HG02588 (cell line): ENCODE data around the gene DIDO1.
"Not testable (repeated sequence)": the region's sequence is repeated elsewhere in the genome, so short reads cannot be mapped to it uniquely, and the experiment has no call there.

ENCODE experiments used
- ATAC-seq: cut with Tn5 transposase; IDR thresholded peaks from one replicate; pipeline ENCODE4 v1.9.1; 2021; ENCODE audit warnings: mild to moderate bottlenecking, moderate library complexity; ENCODE audit not compliant: unreplicated experiment

Gene DIDO1

GRCh38 chr20:62860391-62860923 is 65.8 kb downstream of the DIDO1 start:
- no peak for ATAC-seq

DNA sequence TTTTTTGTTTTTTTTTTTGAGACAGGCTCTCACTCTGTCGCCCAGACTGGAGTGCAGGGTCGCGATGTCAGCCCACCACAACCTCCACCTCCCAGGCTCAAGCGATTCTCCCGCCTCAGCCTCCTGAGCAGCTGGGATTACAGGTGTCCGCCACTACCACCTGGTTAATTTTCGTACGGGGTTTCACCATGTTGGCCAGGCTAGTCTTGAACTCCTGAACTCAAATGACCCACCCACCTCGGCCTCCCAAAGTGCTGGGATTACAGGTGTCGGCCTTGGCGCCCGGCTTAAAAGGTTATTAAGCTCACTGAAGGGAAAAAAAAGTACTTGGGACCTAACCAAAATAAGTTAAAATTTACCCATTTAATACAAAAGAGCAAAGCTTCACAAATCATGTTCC is 66.6 kb downstream of the DIDO1 start:
- ATAC-seq: no peak

GRCh38 chr20:62858058-62858830 is 68.1 kb downstream of the DIDO1 start:
- no peak for ATAC-seq

DNA sequence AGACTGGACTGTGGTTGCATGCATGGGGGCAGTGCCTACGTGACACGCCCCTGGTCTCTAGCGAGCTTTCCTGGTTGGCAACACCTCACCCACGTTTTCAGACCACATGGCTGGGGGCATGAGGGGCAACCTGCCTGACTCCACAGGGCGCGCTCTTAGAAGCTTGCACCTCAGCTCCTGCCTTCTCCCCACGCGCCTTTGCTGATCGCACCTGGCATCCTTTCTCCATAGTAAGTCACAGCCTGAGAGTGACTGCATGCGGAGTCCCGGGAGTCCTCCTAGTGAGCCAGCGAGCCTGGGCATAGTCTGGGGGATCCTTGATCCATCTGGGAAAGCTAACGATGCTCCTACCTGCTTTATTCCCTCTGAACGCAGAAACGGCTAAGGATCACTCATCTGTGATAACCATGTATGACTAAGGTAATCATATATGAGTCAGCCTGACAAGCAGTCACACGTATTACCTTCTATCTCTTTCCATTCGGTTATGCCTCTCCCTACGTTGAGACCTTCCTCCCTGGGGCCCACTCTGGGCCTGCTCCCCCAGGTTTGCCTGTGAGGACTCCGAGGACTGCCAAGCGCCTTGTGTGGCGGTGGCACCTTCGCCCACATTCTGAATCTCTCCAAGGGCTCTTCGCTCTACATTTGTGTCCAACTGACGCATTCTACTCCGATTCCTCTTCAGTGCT is 69.2 kb downstream of the DIDO1 start:
- no peak for ATAC-seq

- no peak for ATAC-seq
These were observed 71.2 kb downstream of the DIDO1 start for GRCh38 chr20:62855120-62855519.

DNA sequence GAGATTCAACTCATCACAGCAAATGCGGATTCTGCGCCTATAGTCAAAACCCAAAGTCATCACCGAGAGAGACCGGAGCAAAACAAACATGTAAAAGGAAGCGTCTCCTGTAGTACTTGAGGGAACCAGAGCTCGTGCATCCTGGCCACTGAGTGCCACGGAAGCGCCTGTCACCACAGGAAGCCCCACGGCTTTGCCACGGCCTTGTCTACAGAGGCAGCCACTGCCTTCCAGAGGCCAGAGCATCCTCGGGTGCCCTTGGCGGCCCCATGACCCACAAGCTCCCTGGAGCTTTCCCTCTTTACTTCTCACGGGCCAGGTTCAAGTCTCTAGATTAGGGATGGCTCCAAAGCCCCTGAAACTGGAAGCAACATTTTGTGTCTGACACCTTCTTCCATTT is 72.2 kb downstream of the DIDO1 start:
- no peak for ATAC-seq

- not testable (repeated sequence) for ATAC-seq
These were observed 73.0 kb downstream of the DIDO1 start for GRCh38 chr20:62853304-62853703.

GRCh38 chr20:62852841-62853240 is 73.5 kb downstream of the DIDO1 start:
- no peak for ATAC-seq

DNA sequence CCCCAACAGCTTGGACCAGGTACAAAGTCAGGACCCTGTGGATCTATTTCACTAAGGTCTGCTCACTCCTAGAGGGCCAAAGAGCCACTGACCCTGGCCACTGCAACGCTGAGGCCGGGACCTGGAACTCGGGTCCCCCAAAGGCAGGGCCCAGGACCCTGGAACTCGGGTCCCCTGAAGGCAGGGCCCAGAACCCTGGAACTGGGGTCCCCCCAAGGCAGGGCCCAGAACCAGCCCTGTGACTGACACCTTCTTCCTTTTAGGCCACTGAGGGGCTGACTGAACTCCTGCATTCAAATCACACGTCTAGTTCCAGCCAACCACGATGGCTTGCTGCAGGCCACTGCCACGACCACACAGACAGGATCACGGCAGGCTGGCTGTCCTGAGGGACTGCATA is 74.1 kb downstream of the DIDO1 start:
- ATAC-seq: no peak

- no peak for ATAC-seq
These were observed 75.9 kb downstream of the DIDO1 start for GRCh38 chr20:62850333-62850974.

GRCh38 chr20:62849431-62849830 is 76.9 kb downstream of the DIDO1 start:
- ATAC-seq: no peak

- not testable (repeated sequence) for ATAC-seq
These were observed 77.4 kb downstream of the DIDO1 start for GRCh38 chr20:62848917-62849316.

DNA sequence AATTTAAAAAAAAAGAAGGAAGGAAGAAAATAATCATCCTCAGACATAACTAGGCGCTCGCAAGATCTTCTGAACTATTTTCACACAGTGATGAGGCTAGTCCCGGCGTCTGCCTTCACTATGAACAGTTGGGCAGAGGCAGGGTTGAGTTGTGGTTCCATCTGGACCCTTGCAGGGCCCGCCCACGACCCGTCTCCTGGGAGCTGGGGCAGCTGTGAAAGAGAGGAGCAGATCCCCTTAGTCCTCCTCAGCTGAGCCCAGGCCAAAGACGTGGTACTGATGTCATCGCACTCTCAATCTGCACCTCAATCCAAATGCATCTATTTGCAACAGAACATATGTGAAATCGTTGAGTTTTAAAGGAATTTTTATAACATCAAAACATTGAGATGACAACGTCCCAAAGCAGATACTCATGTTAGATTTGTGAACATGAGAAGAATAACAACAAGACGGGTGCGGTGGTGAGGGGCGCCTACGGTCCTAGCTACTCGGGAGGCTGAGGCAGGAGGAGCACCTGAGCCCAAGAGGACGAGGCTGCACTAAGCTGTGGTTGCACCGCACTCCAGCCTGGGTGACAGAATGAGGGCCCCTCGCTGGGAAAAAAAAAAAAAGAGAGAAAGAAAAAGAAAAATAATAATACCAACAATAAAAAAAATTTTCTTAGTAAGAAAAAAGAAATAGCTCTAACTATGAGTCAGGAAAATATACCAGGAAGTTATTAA is 80.0 kb downstream of the DIDO1 start:
- ATAC-seq: no peak

DNA sequence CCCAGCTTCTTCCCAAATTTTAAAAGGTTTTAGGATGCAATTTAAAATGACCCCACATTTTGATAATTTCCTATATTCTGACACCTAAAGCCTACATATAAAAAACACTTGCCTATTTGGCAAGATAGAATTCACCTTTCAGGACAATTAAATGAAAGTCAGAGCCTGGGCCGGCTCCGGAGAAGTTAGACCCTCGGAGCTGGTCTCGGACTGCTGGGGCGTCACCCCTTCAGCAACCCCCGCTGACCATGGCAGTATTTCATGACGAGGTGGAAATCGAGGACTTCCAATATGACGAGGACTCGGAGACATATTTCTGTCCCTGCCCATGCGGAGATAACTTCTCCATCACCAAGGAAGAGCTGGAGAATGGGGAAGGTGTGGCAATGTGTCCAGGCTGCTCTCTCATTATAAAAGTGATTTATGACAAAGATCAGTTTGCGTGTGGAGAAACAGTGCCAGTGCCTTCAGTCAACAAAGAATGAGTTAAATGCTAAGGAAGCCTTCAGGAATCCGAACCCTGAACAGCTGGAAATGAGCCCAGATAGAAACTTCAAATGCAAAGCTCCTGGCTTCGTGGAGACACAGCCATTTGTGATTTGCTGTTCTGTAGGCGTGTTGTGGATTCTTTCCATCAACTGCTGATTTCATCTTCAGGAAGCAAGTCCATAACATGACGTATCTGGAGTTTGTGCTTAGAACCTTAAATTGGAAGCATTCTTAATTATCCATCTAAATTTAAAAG is 80.7 kb downstream of the DIDO1 start:
- no peak for ATAC-seq

- ATAC-seq: no peak
These were observed 82.1 kb downstream of the DIDO1 start for GRCh38 chr20:62844182-62844581.

DNA sequence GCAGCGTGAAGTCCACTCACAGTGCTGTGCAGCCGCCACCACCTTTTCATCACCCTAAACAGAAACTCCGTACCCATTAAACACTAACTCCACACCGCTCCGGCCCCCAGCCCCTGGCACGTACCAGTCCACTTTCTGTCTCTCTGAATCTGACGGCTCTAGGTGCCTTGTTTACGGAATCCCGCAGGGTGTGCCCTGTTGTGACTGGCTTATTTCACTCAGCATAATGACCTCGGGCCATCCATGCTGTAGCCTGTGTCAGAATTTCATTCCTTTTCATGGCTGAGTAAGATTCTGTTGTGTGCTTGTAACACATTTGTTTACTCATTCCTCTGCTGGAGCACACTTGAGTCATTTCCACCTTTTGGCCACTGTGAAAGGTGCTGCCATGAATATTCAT is 82.6 kb downstream of the DIDO1 start:
- ATAC-seq: no peak

DNA sequence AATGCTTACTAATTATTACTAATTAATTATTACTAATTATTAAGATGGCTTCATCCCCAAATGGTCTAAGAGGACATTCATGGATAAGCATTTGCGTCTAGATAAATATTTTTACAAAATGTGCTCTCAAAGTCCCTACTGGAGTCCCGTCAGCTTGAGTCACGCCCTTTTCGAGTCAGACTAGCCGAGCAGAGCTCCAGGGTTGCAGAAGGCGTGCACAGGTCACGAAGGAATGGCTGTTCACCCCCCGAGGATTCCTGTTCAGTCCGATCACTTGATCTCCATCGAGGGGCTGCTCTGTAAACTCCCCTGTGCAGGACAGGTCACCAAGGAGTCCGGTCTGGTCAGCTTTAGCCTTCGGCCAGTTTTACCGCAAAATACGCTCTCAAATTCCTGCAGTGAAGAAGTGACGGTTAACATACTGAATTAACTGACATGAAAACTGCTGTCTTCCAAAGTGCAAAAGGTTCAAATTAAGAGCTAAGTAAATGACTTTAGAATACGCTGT is 84.5 kb downstream of the DIDO1 start:
- ATAC-seq: no peak

- no peak for ATAC-seq
These were observed 85.8 kb downstream of the DIDO1 start for GRCh38 chr20:62840244-62841197.

- no peak for ATAC-seq
These were observed 86.5 kb downstream of the DIDO1 start for GRCh38 chr20:62839816-62840215.
